ENCODE measurements around the gene FAM120B.

DNA sequence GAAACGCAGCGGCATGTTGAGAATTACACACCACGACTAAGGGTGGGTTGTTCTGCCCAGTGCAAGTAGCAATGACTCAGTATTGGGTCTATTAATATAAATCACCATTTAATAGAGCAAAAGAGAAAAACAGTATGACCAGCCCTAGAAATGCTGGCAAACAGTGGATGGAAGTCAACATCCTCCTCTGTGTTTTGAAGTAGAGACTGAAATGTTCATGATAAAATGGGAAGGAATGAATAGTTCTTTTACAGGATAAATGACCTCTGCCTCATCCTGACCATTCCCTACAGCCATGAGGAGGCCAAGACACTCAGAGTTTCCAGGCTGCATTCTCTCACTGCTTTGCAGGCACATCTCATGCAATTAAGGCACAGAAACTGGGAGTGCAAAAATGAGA is 134.8 kb downstream of the FAM120B start:
- TF ChIP-seq POLR2A (IDR thresholded peaks at IDR 0.05; ENCODE audit: low read length) (no peak), GATA1 (IDR thresholded peaks at IDR 0.05; ENCODE audit: low read depth, low read length) (no peak)
